ENCODE measurements around the gene CBX8. TPM values are rescaled to one million over a fixed set of nuclear protein-coding genes. Genes with fewer than 3 reads are reported as not detected.

CBX8 gene
- total RNA-seq, 1 donor from 2014 or later: 6.1 TPM

- DNase-seq (ENCODE audit: low spot score): no peak
- H3K36me3 Mint-ChIP-seq (ENCODE audit: low read depth): no peaks in the 10 kb centered on the region
- peaks cover 4% of the 10 kb centered on the region for H3K27me3 Mint-ChIP-seq (ENCODE audit: low read depth)
- no peak overlapping the region for H3K4me3 Mint-ChIP-seq (ENCODE audit: unreplicated experiment)
- TF ChIP-seq CTCF (IDR thresholded peaks at IDR 0.05): no peak
- H3K27ac Mint-ChIP-seq (ENCODE audit: unreplicated experiment): no peak overlapping the region
- H3K4me1 Mint-ChIP-seq (ENCODE audit: low read depth): peaks cover 22% of the 10 kb centered on the region
- H3K9me3 Mint-ChIP-seq (ENCODE audit: low read depth): no peaks in the 10 kb centered on the region
Measured at GRCh38 chr17:79826841-79827578, 30.1 kb upstream of the CBX8 start.

GRCh38 chr17:79826204-79826680, 29.4 kb upstream of the CBX8 start:
- Mint-ChIP-seq H3K9me3 (ENCODE audit: low read depth) (no peaks in the 10 kb centered on the region), H3K4me1 (ENCODE audit: low read depth) (peaks cover 15% of the 10 kb centered on the region), H3K27me3 (ENCODE audit: low read depth) (peaks cover 4% of the 10 kb centered on the region), H3K4me3 (ENCODE audit: unreplicated experiment) (no peak overlapping the region), H3K36me3 (ENCODE audit: low read depth) (no peaks in the 10 kb centered on the region), H3K27ac (ENCODE audit: unreplicated experiment) (no peak overlapping the region)
- no peak for DNase-seq (ENCODE audit: low spot score)
- TF ChIP-seq CTCF (IDR thresholded peaks at IDR 0.05): no peak

- Mint-ChIP-seq H3K4me1 (ENCODE audit: low read depth) (peaks cover 15% of the 10 kb centered on the region), H3K27me3 (ENCODE audit: low read depth) (peaks cover 4% of the 10 kb centered on the region), H3K36me3 (ENCODE audit: low read depth) (no peaks in the 10 kb centered on the region), H3K9me3 (ENCODE audit: low read depth) (no peaks in the 10 kb centered on the region), H3K4me3 (ENCODE audit: unreplicated experiment) (no peak overlapping the region), H3K27ac (ENCODE audit: unreplicated experiment) (no peak overlapping the region)
- no peak for DNase-seq (ENCODE audit: low spot score)
- TF ChIP-seq CTCF (IDR thresholded peaks at IDR 0.05): no peak
Measured at GRCh38 chr17:79825580-79825921, 28.7 kb upstream of the CBX8 start.

GRCh38 chr17:79824893-79825579, 28.2 kb upstream of the CBX8 start:
- no peak for DNase-seq (ENCODE audit: low spot score)
- H3K27ac Mint-ChIP-seq (ENCODE audit: unreplicated experiment): no peak overlapping the region
- no peaks in the 10 kb centered on the region for H3K9me3 Mint-ChIP-seq (ENCODE audit: low read depth)
- no peak overlapping the region for H3K4me3 Mint-ChIP-seq (ENCODE audit: unreplicated experiment)
- H3K4me1 Mint-ChIP-seq (ENCODE audit: low read depth): peaks cover 15% of the 10 kb centered on the region
- TF ChIP-seq CTCF (IDR thresholded peaks at IDR 0.05): no peak
- no peaks in the 10 kb centered on the region for H3K36me3 Mint-ChIP-seq (ENCODE audit: low read depth)
- H3K27me3 Mint-ChIP-seq (ENCODE audit: low read depth): peaks cover 4% of the 10 kb centered on the region

- Mint-ChIP-seq H3K4me3 (ENCODE audit: unreplicated experiment) (no peak overlapping the region), H3K9me3 (ENCODE audit: low read depth) (no peaks in the 10 kb centered on the region), H3K27ac (ENCODE audit: unreplicated experiment) (no peak overlapping the region), H3K36me3 (ENCODE audit: low read depth) (no peaks in the 10 kb centered on the region), H3K27me3 (ENCODE audit: low read depth) (peaks cover 6% of the 10 kb centered on the region), H3K4me1 (ENCODE audit: low read depth) (peaks cover 9% of the 10 kb centered on the region)
- TF ChIP-seq CTCF (IDR thresholded peaks at IDR 0.05): no peak
- no peak for DNase-seq (ENCODE audit: low spot score)
Measured at GRCh38 chr17:79824234-79824633, 27.4 kb upstream of the CBX8 start.
